CD4-positive, alpha-beta T cell (primary cell): ENCODE measurements around the gene MAST4. TPM values are rescaled to one million over a fixed set of nuclear protein-coding genes. Genes with fewer than 3 reads are reported as not detected.

ENCODE experiments used
- ATAC-seq: fragments of 200-7000 bp; cut with Tn5 transposase; one replicate; pipeline ENCODE4 v1.10.0; 2022; ENCODE audit warnings: mild to moderate bottlenecking; ENCODE audit not compliant: poor library complexity
- CTCF ChIA-PET: fragments of 350-600 bp; sonication (Branson Sonifier 250); formaldehyde crosslinking; loops from one replicate; lab custom pipeline; 2021; ENCODE audit warnings: antibody characterized with exemption, inconsistent platforms; lab: Charles Lee
- POLR2A ChIA-PET: fragments of 350-600 bp; sonication (Branson Sonifier 250); formaldehyde crosslinking; loops from one replicate; lab custom pipeline; 2021; ENCODE audit warnings: antibody characterized with exemption, inconsistent platforms; lab: Charles Lee
- DNase-seq, 14 experiments: peaks; one replicate each; pipeline ENCODE4 v3.0.0-alpha.2; 2013 to 2020; ENCODE audit warnings: mixed read lengths in 2 of 14
- H3K27ac ChIP-seq, 2 donors: one replicate each; pipeline versions ENCODE4 v1.5.1 to v1.7.0; 2013; ENCODE audit warnings: low read length in 2 of 2, low read depth in 1 of 2, mild to moderate bottlenecking in 1 of 2
- H3K27me3 ChIP-seq, 2 experiments: 1 replicate in 1 of 2; 2 replicates in 1 of 2; pipeline versions ENCODE4 v1.6.1 to v1.7.0; 2013; ENCODE audit warnings: low read length in 2 of 2, control low read depth in 1 of 2, mild to moderate bottlenecking in 1 of 2, moderate library complexity in 1 of 2; ENCODE audit not compliant: insufficient read depth in 2 of 2, control insufficient read depth in 1 of 2
- H3K36me3 ChIP-seq: one replicate; pipeline ENCODE4 v1.6.1; 2013; ENCODE audit warnings: low read length, control low read depth; ENCODE audit not compliant: insufficient read depth
- H3K4me1 ChIP-seq: one replicate; pipeline ENCODE4 v1.6.1; 2013; ENCODE audit warnings: low read length, control low read depth; ENCODE audit not compliant: insufficient read depth
- H3K4me3 ChIP-seq: one replicate; pipeline ENCODE4 v1.5.1; 2013; ENCODE audit warnings: mild to moderate bottlenecking, low read length, moderate library complexity
- H3K9me3 ChIP-seq, 2 experiments: 1 replicate in 1 of 2; 2 replicates in 1 of 2; pipeline versions ENCODE4 v1.6.1 to v1.7.0; 2013; ENCODE audit warnings: low read length in 2 of 2, mild to moderate bottlenecking in 2 of 2, control low read depth in 1 of 2, moderate library complexity in 1 of 2; ENCODE audit not compliant: control insufficient read depth in 1 of 2, insufficient read depth in 1 of 2
- H3K27ac Mint-ChIP-seq: one replicate; pipeline ENCODE4 v1.8.0; 2020; ENCODE audit warnings: mixed read lengths
- H3K27me3 Mint-ChIP-seq: one replicate; pipeline ENCODE4 v1.8.0; 2021; ENCODE audit warnings: mixed read lengths
- H3K36me3 Mint-ChIP-seq: one replicate; pipeline ENCODE4 v1.8.0; 2021; ENCODE audit warnings: low read depth, mixed read lengths
- H3K4me1 Mint-ChIP-seq: one replicate; pipeline ENCODE4 v1.8.0; 2021; ENCODE audit warnings: low read depth, mixed read lengths
- H3K4me3 Mint-ChIP-seq: one replicate; pipeline ENCODE4 v1.8.0; 2020; ENCODE audit warnings: mild to moderate bottlenecking, mixed read lengths
- H3K9me3 Mint-ChIP-seq: one replicate; pipeline ENCODE4 v1.8.0; 2020; ENCODE audit warnings: mixed read lengths
- CTCF ChIP-seq: fragments of 200-600 bp; IDR thresholded peaks from one replicate; pipeline ENCODE4 v1.8.0; 2022; ENCODE audit warnings: antibody characterized with exemption, mild to moderate bottlenecking
- intact Hi-C, 2 experiments: fragments of 100-400 bp; cut with DNase I in 1 of 2; cut with micrococcal nuclease in 1 of 2; formaldehyde crosslinking; loops; one replicate each; pipeline versions ENCODE4 v1.15.1 to v1.9.0; 2023 to 2025; cut with DNase I, micrococcal nuclease
- total RNA-seq, 174 experiments: library from RNA in 2 of 174; stranded (reverse) in 2 of 174; gene quantifications; one replicate each; pipeline ENCODE4 v1.2.3 and lab custom pipeline; 2021 to 2026

The MAST4 gene
- total RNA-seq, 2 experiments from 2014 or later = 21.3 to 21.6 TPM

GRCh38 chr5:66979738-66980137 is 383.5 kb downstream of the MAST4 start:
- H3K27me3 Mint-ChIP-seq = peaks cover 4% of the 10 kb centered on the region
- CTCF ChIA-PET = interaction anchor here (0.8 to 2.3 kb wide), 3 partner anchors 8 to 230 kb away, joined by 3 to 8 read pairs (median 4); no protein-coding TSS in a partner anchor
- intact Hi-C loops = no loop called here

GRCh38 chr5:66981266-66982055 is 385.3 kb downstream of the MAST4 start:
- Mint-ChIP-seq H3K4me1 (no peaks in the 10 kb centered on the region), H3K36me3 (no peaks in the 10 kb centered on the region), H3K4me3 (no peak overlapping the region), H3K27ac (no peak overlapping the region), H3K27me3 (peaks cover 4% of the 10 kb centered on the region), H3K9me3 (no peaks in the 10 kb centered on the region)
- no peak overlapping the region for H3K4me3 ChIP-seq
- H3K27ac ChIP-seq = no peak overlapping the region
- CTCF ChIA-PET = no interaction called here
- no peaks in the 10 kb centered on the region for H3K27me3 ChIP-seq
- H3K4me1 ChIP-seq = no peaks in the 10 kb centered on the region
- POLR2A ChIA-PET = no interaction called here
- H3K9me3 ChIP-seq = no peaks in the 10 kb centered on the region
- TF ChIP-seq CTCF = no peak
- DNase-seq (no peak), ATAC-seq (no peak)
- H3K36me3 ChIP-seq = no peaks in the 10 kb centered on the region
- intact Hi-C loops = no loop called here

More at GRCh38 chr5:66979738-66980137, 383.5 kb downstream of the MAST4 start:
- Histone ChIP-seq H3K27ac (no peak overlapping the region), H3K4me1 (no peaks in the 10 kb centered on the region), H3K36me3 (no peaks in the 10 kb centered on the region), H3K9me3 (no peaks in the 10 kb centered on the region), H3K27me3 (no peaks in the 10 kb centered on the region), H3K4me3 (no peak overlapping the region)
- no peaks in the 10 kb centered on the region for H3K36me3 Mint-ChIP-seq
- POLR2A ChIA-PET = no interaction called here
- no peak overlapping the region for H3K27ac Mint-ChIP-seq
- TF ChIP-seq CTCF = no peak
- H3K9me3 Mint-ChIP-seq = no peaks in the 10 kb centered on the region
- no peak for DNase-seq
- no peak for ATAC-seq
- H3K4me1 Mint-ChIP-seq = no peaks in the 10 kb centered on the region
- H3K4me3 Mint-ChIP-seq = no peak overlapping the region

- no peaks in the 10 kb centered on the region for H3K9me3 Mint-ChIP-seq
- DNase-seq (no peak), ATAC-seq (no peak)
- no peaks in the 10 kb centered on the region for H3K4me1 ChIP-seq
- no peak overlapping the region for H3K27ac ChIP-seq
- H3K4me1 Mint-ChIP-seq = no peaks in the 10 kb centered on the region
- H3K36me3 Mint-ChIP-seq = no peaks in the 10 kb centered on the region
- no peaks in the 10 kb centered on the region for H3K27me3 ChIP-seq
- no peaks in the 10 kb centered on the region for H3K36me3 ChIP-seq
- intact Hi-C loops = no loop called here
- TF ChIP-seq CTCF = no peak
- H3K4me3 Mint-ChIP-seq = no peak overlapping the region
- no peaks in the 10 kb centered on the region for H3K9me3 ChIP-seq
- H3K27me3 Mint-ChIP-seq = peaks cover 4% of the 10 kb centered on the region
- ChIA-PET POLR2A (no interaction called here), CTCF (no interaction called here)
- H3K27ac Mint-ChIP-seq = no peak overlapping the region
- H3K4me3 ChIP-seq = no peak overlapping the region
These were observed 385.8 kb downstream of the MAST4 start for GRCh38 chr5:66982056-66982387.
